Measurements from ENCODE around the gene WFIKKN1. TPM values are rescaled to one million over a fixed set of nuclear protein-coding genes. Genes with fewer than 3 reads are reported as not detected.

The WFIKKN1 gene
- total and polyA plus RNA-seq, 2 of the 13 experiments (the other 11 are each of a cell fraction or from before 2014, with no cell fraction given) = 1.7 to 4.9 TPM

GRCh38 chr16:610513-611381 is 20.0 kb upstream of the WFIKKN1 start (continued):
- TF ChIP-seq FOXJ3 (CRISPR knock-in tag; IDR thresholded peaks at IDR 0.05; ENCODE audit: borderline replicate concordance) = no peak
- TF ChIP-seq RXRA (CRISPR knock-in tag; IDR thresholded peaks at IDR 0.05) = no peak
- TF ChIP-seq FOXK2 (IDR thresholded peaks at IDR 0.05) = no peak
- no peak for TF ChIP-seq TOPORS (CRISPR knock-in tag; IDR thresholded peaks at IDR 0.05)
- TF ChIP-seq ZBTB4 (CRISPR knock-in tag; IDR thresholded peaks at IDR 0.05; ENCODE audit: borderline replicate concordance) = no peak
- TF ChIP-seq ZNF800 (CRISPR knock-in tag; IDR thresholded peaks at IDR 0.05) = no peak
- no peak for TF ChIP-seq NCOA5 (CRISPR knock-in tag; IDR thresholded peaks at IDR 0.05)
- TF ChIP-seq TFDP2 (CRISPR knock-in tag; IDR thresholded peaks at IDR 0.05) = no peak
- TF ChIP-seq SMC3 (IDR thresholded peaks at IDR 0.05; ENCODE audit: low read length) = peak; percentile 36; the same call in 1 of the 2 replicates
- TF ChIP-seq ZNF660 (CRISPR knock-in tag; IDR thresholded peaks at IDR 0.05; ENCODE audit: borderline replicate concordance, low read depth) = no peak
- peak; percentile 88 for TF ChIP-seq ZNF687 (CRISPR knock-in tag; IDR thresholded peaks at IDR 0.05)
- TF ChIP-seq ZMAT5 (CRISPR knock-in tag; IDR thresholded peaks at IDR 0.05; ENCODE audit: borderline replicate concordance, low read depth) = no peak
- no peak for TF ChIP-seq POLR2A (IDR thresholded peaks at IDR 0.05; ENCODE audit: insufficient read depth in 1 of 2, low read depth in 2 of 2, low read length in 2 of 2)
- no peak for TF ChIP-seq SMAD1 (CRISPR knock-in tag; IDR thresholded peaks at IDR 0.05; ENCODE audit: borderline replicate concordance, low read depth)
- TF ChIP-seq ZNF720 (CRISPR knock-in tag; IDR thresholded peaks at IDR 0.05) = no peak
- 0 out of 2 replicates have a peak, but pooled peaks have one; percentile 9 for TF ChIP-seq PPARG (CRISPR knock-in tag; conservative IDR thresholded peaks at IDR 0.05)
- no peak for TF ChIP-seq ZNF501 (CRISPR knock-in tag; IDR thresholded peaks at IDR 0.05)
